HCT116 (cell line): ENCODE data around the gene ANKRD13D.

Source experiments
- CTCF ChIP-seq, 3 experiments: fragments of 200-600 bp in 1 of 3; sonication (generic) in 1 of 3; IDR thresholded peaks in 2 of 3; conservative IDR thresholded peaks in 1 of 3; 2 replicates each; pipeline ENCODE4 v1.5.1; 2012 to 2017; ENCODE audit warnings: low read depth in 2 of 3, low read length in 2 of 3, antibody characterized with exemption in 1 of 3, borderline replicate concordance in 1 of 3, control low read depth in 1 of 3, mild to moderate bottlenecking in 1 of 3, mixed read lengths in 1 of 3, mixed run types in 1 of 3, moderate library complexity in 1 of 3; ENCODE audit not compliant: insufficient read depth in 1 of 3
- ELF1 ChIP-seq: IDR thresholded peaks from 2 replicates; pipeline ENCODE4 v1.6.1; 2012; ENCODE audit warnings: low read depth, borderline replicate concordance
- EZH2phosphoT487 ChIP-seq: fragments of 200-600 bp; IDR thresholded peaks from 2 replicates; pipeline ENCODE4 v1.6.1; 2018; ENCODE audit warnings: antibody characterized with exemption, borderline replicate concordance
- MAX ChIP-seq: IDR thresholded peaks from 2 replicates; pipeline ENCODE4 v1.6.1; 2012
- POLR2A ChIP-seq: IDR thresholded peaks from 2 replicates; pipeline ENCODE4 v1.7.0; 2011; ENCODE audit warnings: borderline replicate concordance; ENCODE audit not compliant: insufficient read depth, insufficient read length; ENCODE audit errors: extremely low read depth
- REST ChIP-seq: IDR thresholded peaks from 2 replicates; pipeline ENCODE4 v1.6.1; 2012; ENCODE audit warnings: low read depth
- SIN3A ChIP-seq: IDR thresholded peaks from 2 replicates; pipeline ENCODE4 v1.6.1; 2012; ENCODE audit warnings: low read depth
- ZNF274 ChIP-seq: fragments of 200-500 bp; sonication (Bioruptor generic); IDR thresholded peaks from 2 replicates; pipeline ENCODE4 v1.6.1; 2014; ENCODE audit warnings: mild to moderate bottlenecking, low read depth, low read length, inconsistent platforms
- TF ChIP-seq, protein P1 (sequence below): IDR thresholded peaks from 2 replicates; pipeline ENCODE4 v1.6.1; 2011; ENCODE audit warnings: mild to moderate bottlenecking, low read length, moderate library complexity; ENCODE audit not compliant: insufficient replicate concordance; ENCODE audit errors: extremely low read depth

DNA sequence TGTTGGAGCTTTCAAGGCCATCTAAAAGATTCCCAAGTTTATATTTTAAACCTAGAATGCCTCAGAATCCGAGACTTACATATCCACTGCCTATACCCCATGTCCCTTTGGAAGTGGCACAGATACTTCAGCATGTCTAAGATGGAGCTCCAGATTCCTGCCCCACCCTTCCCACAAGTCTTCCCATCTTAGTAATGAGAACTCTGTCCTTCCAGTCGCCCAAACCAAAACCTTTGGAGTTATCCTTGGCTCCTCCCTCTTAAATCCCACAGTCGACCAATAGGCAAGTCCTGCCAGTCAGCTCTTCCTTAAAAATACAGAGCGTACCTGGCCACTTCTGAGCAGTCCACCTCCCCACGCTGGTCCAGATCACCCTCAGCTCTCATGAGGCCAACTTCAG, 59.9 kb downstream of the ANKRD13D start:
- TF ChIP-seq ELF1 (no peak), EZH2phosphoT487 (no peak), SIN3A (no peak), POLR2A (no peak), CTCF (IDR thresholded peaks at IDR 0.05 in 2 of 3, conservative IDR thresholded peaks at IDR 0.05 in 1 of 3; ENCODE audit: borderline replicate concordance in 1 of 3, insufficient read depth in 1 of 3, low read depth in 2 of 3, low read length in 2 of 3) (no peak), ZNF274 (no peak), MAX (no peak), REST (no peak)
- TF ChIP-seq, protein P1, sequence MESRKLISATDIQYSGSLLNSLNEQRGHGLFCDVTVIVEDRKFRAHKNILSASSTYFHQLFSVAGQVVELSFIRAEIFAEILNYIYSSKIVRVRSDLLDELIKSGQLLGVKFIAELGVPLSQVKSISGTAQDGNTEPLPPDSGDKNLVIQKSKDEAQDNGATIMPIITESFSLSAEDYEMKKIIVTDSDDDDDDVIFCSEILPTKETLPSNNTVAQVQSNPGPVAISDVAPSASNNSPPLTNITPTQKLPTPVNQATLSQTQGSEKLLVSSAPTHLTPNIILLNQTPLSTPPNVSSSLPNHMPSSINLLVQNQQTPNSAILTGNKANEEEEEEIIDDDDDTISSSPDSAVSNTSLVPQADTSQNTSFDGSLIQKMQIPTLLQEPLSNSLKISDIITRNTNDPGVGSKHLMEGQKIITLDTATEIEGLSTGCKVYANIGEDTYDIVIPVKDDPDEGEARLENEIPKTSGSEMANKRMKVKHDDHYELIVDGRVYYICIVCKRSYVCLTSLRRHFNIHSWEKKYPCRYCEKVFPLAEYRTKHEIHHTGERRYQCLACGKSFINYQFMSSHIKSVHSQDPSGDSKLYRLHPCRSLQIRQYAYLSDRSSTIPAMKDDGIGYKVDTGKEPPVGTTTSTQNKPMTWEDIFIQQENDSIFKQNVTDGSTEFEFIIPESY = no peak
